Stimulated activated CD8-positive, alpha-beta memory T cell treated with anti-CD3 and anti-CD28 coated beads, Interleukin-15, amount 100 ng/mL, for 48 hours (primary cell): ENCODE data around the gene ETV3L.
A peak's percentile ranks its signal among the peaks of the same experiment; 100 is the strongest.
"Not testable (repeated sequence)": the region's sequence is repeated elsewhere in the genome, so short reads cannot be mapped to it uniquely, and the experiment has no call there.

Experiments used
- DNase-seq, 2 donors: peaks; one replicate each; pipeline ENCODE4 v3.0.0-alpha.2; 2020; ENCODE audit warnings: low read depth in 2 of 2

The ETV3L gene

DNA sequence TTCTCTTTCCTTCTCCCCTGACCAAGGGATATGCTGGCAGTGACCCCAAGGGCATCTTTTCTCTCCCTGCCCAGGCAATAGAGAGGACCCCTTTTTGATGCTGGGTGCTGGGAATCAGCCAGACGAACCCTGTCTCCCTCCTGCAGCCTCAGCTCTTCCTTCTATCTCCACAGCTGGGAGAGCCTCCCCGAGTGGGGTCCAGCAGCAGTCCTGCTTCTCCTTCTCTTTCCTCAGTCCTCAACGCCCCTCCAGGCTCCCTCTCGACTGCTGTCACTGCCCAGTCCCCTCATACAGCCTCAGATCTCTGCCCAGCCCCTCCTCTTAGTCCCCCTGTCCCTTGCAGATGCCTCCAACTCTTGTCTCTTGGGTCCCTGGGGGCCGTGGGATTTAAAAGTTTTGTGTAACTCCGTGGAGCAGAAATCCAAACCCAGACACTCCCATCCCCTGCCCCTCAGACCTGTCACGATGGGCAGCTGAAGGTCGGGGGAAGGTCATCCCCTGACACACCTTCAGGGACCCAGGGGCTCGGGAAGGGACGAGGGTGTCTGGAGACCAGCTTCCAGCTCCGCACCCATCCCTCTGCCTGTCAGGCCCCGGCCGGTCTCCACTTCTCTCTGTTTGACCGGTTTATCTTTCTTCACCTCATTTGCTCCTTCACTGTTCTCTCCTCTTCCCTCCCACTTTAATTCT is 5.8 kb upstream of the ETV3L start:
- no peak for DNase-seq

DNA sequence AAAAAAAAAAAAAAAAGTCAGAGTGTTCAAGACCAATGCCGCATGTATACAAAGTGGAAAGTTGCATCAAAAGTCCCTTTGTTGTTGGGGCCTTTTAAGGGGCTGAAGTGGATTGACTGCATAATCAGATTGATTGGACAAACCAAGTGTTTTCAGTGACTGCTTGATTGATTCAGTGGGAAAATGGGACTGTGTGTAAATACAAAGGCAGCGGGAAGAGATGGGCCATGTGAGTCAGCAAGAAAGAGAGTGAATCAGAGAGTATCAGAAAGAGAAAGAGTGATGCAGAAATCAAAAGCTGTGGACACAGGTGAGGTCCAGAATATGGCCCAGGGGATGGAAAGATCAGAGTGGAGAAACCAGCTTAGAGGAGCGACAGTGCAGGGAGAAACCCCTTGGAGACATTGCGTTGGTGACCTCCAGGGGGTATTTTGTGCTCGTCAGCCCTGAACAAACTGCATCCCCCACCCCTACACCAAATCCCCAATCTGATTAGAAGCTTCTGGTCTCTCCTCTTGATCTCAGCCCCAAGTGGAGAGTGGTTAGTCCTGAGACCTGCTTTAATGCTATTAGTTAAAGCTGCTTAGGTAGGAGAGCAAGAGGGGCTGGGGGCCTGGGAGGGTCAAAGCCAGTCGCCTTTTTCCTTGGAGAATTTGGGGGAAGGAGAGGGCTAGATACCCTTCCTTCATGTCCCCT is 5.1 kb upstream of the ETV3L start:
- no peak for DNase-seq

DNA sequence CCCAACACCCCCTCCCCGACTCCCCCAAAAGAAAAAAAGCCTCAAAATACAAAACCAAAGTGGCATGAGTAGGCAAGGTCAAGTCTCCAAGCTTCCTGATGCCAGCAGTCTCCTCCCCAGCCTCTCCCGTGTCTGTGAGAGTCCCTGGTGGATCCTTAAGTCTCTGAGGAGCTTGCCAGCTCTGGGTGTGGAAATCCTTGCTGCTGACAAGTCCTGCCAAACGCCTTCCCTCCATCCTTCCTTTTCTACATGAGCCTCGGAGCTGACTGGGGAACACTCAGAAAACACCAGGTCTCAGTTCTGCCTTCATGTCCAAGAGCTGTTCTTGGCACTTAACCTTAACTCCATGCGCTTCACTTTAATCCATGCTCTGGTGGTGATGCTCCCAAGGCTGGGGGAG is 3.7 kb upstream of the ETV3L start:
- no peak for DNase-seq

GRCh38 chr1:157101149-157101548 is 1.5 kb upstream of the ETV3L start:
- no peak for DNase-seq

DNA sequence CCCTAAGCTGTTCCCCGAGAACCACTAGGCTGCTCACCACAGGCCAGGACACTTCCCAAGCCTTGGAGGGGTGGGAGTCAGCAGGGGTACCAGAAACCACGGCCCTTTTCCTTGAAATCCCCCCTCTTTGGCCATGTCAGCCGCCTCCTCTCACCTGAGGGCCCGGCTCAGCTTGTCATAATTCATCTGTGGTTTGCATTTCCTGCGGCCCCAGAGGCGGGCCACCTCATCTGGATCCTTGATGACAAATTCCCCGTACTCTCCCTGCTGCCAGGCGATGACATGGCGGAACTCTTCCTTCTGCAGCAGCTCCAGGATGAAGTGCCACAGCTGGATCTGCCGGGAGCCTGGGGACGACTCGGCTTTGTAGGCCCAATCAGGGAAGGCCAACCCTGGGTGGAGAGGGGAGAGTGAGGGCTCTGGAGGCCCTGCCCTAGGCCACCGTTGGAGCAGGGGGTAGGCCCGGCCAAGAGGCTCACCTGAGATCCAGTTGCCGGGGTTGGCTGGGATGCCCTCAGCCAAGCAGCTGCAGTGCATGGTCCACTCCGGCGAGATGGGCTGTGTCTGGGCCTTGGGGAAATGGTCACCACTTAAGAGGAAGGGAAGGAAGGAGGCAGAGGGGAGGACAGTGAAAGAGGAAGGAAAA is 498 bp downstream of the ETV3L start:
- not testable (repeated sequence) for DNase-seq

DNA sequence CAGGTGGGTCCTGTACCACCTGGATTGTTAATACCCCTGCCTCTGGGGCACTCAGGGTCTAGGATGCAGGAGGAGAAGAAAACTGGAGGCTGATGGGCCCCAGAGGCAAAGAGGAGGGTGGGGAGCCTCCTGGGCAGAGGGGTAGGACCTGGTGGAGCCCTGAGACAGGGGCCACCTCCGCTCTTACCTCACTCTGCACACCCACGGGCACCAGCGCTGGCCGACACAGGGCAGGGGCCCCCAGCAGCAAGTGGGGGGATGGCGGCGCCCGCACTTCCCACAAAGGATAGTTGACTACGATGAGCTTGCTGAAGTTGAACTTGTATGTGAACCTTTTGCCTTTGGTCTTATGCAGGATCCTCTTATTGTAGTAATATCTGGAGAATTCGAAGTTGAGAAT is 1.1 kb downstream of the ETV3L start:
- no peak for DNase-seq

GRCh38 chr1:157097692-157098091 is 1.9 kb downstream of the ETV3L start:
- DNase-seq = no peak

DNA sequence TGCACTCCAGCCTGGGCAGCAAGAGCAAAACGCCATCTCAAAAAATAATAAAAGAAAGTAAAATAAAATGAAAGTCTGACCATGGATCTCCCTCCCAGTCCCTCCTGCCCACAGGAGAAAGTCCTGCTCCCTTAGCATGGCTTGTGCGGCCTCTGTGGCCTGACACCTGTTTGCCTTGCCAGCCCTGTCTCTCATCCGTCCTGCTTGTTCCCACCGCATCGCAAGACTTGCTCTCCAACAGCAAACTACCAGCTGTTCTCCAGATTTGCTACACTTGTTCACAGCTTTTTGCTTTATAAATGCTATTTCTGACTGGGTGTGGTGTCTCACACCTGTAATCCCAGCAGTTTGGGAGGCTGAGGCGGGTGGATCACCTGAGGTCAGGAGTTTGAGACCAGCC is 2.7 kb downstream of the ETV3L start:
- DNase-seq = no peak

DNA sequence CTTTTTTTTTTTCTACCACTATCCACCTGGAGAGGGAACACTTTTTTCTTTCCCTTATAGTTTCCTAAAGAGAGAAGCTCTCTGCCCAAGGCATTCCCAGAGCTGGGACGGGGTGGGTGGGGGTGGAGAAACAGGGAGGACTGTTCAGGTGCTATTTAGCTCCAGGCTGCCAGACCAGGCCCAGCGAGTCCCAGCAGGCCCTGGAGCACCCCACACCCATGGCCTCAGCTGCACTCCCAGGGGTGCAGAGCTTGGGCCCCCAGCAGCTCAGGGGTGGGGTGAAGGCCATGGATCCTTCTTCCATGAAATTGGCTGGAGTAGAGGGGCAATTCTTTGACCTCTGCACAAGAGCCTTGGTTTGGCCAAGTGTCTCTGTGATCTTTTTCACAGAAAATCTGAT is 4.1 kb downstream of the ETV3L start:
- no peak for DNase-seq

DNA sequence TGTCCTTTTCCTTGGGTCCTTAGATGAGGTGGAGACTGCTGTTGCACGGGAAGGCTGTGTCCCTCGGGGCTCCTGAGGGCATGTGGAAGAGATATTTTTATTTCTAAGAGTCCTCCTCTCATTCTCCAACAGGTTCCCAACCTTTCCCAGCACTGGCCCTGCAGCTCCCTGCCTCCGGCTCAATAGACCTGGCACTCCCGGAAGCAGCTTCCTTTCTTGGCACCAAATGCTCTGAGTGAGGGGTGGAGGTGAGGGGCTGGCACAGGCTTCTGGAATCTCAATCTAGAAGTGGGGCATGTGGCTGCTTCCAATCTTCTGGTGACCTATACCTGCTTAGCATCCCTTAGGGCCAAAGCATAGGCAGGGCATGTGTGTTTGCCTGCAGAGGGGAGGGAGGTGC is 4.5 kb downstream of the ETV3L start:
- DNase-seq = no peak

DNA sequence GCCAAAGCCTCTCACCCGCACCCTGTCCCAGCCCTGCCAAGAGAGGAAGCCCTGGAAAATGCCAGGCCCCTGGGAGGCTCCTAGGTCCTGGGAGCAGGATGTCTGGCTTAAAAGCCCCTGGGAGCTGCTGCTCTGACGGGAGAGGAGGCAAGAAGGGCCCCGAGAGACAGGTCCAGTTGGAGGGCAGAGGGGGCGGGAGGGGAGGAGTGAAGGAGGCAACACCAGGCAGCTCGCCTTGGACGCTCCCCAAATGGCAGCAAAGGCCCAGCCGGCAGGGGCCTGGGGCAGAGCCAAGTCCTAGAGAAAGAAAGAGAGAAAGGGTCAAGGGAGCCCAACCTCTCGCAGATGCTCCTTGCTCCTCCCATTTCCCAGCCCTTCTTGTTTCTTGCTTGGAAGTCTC is 6.8 kb downstream of the ETV3L start:
- DNase-seq = no peak

GRCh38 chr1:157091668-157092273 is 7.8 kb downstream of the ETV3L start:
- no peak for DNase-seq

DNA sequence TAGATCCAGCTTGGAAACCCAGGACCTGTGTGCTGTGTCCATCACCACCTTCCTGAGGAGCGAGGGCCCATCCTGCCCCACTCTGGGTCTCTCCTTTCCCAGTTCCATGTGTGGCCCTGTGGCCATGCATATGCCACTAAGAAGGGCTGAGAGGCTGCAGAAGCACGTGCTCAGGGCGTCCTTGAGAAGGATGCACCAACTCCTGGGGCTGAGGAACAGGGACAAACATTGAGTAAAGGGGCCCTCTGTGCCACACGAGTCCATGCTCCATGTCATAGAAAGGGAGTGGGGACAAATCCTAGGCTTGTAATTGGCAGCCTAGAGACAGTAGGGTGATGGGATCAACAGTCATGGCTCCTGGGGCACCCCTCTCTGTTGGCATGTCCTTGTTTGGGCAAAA is 8.4 kb downstream of the ETV3L start:
- no peak for DNase-seq

DNA sequence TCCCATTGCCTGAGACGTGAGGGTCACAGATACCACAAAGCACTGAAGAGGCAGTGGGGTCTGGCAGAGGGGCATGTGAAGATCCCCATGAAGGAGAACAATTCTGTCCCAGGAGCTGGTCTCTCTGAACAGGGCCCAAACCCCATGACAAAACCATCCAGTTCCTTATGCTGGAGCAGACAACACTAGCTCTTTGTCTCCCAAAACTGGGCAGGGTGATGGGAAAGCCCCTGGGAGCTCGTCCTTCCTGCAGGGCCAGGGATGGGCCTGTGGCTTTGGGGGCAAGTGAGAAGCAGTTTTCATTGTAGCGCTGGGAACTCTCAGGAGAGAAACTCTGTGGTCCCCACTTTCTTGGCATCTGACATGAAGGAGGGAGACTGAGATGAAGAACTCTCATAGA is 8.8 kb downstream of the ETV3L start:
- DNase-seq = no peak

GRCh38 chr1:157090196-157090647 is 9.4 kb downstream of the ETV3L start:
- DNase-seq = peak; percentile 60 to 68

DNA sequence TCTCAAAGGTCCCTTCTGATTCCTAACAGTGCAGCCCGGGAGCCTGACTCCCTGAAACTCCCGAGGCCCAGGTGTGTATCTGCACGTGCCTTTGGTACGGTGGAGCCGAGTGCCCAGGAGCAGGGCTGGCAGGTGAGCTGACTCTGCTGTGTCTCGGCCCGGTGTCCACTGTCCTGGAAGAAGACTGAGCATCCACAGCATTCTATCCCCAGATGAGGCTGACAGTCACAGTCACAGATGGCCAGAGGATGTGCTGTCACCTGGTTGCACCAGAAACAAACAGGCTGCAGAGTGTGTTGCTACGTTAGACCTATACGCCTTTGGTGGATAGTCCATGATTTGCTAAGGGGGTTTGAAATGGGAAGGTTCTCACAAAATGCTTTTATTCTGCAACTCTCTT is 9.8 kb downstream of the ETV3L start:
- no peak for DNase-seq

DNA sequence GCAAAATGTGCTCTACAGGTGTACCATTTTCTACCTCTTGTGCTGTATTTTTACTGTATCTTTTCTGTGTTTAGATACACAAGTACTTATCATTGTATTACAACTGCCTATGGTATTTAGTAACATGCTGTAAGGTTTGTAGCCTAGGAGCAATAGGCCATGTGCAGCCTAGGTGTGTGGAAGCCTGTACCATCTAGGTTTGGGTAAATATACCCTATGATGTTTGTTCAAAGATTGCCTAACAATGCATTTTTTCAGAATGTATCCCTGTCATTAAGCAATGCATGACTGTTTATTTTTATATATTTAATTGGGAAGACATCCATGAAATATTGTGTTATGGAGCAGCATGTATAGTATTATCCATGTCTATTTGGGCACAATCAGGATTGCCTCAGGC is 11.0 kb downstream of the ETV3L start:
- DNase-seq = no peak

GRCh38 chr1:157087030-157087429 is 12.6 kb downstream of the ETV3L start:
- DNase-seq = no peak

DNA sequence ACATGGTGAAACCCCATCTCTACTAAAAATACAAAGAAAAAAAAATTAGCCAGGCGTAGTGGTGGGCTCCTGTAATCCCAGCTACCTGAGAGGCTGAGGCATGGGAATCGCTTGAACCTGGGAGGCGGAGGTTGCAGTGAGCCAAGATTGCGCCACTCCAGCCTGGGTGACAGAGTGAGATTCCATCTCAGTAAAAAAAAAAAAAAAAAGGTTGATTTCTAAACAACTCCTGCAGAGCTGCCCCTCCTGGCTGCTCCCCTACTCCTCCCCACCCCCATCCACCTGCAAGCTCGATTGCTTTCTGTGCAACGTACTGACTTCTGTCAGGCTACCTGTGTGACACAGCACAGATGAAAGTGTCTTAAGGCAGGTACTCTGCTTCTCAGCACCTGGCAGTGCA is 13.3 kb downstream of the ETV3L start:
- no peak for DNase-seq

DNA sequence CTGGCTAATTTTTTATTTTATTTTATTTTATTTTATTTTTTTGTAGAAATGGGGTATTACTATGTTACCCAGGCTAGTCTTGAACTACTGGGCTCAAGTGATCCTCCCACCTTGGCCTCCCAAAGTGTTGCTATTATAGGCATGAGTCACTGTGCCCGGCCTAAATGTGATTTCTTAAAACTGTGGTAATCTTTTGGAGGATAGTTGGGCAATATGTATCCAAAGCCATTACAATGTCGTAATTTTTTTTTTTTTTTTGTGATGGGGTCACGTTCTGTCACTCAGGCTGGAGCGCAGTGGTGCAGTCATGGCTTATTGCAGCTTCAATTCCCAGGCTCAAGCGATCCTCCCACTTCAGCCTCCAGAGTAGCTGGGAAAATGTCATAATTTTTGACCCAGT is 14.2 kb downstream of the ETV3L start:
- DNase-seq = no peak

DNA sequence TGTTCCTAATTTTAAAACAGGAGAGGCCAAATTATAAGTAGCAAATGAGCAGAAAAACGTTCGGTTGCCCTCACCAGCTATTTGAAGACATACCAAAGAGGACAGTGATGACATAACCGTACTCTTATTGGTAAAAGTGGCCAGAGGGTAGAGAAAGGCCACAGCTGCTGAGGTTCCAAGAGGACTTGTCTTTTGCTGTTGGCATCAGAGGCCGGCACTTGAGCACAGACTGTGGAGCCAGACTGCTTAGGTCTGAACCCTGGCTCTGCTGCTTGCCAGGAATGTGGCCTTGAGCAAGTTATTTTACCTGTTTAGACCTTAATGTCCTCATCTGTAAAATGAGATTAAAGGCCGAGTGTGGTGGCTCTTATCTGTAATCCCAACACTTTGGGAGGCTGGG is 14.9 kb downstream of the ETV3L start:
- no peak for DNase-seq

- DNase-seq = no peak
Measured at GRCh38 chr1:157081707-157082106, 17.9 kb downstream of the ETV3L start.

DNA sequence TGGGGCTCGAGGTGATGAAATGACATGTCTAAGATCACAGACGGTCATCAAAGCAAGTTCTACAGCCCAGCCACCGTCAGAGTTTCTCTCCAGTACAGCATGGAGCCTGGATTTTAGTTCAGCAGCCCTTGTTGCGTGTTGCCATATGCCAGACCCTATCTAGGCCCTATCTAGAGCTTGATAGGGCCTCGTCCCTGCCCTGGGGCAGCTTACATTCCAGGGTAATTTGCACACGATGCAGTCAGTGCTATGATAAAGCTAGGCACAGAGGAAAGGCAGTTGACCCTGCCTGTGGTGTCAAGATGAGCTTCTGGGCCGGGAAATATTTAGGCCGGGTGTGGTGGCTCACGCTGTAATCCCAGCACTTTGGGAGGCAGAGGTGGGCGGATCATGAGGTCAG is 18.9 kb downstream of the ETV3L start:
- no peak for DNase-seq
